Duodenal mucosa (tissue), 2 donors: ENCODE measurements around the gene LHX3.
"Not testable (repeated sequence)": the region's sequence is repeated elsewhere in the genome, so short reads cannot be mapped to it uniquely, and the experiment has no call there.

Experiments
- H3K27ac ChIP-seq: one replicate; pipeline ENCODE4 v1.7.0; 2013; ENCODE audit warnings: low read depth, low read length
- H3K27me3 ChIP-seq, 2 donors: one replicate each; pipeline ENCODE4 v1.7.0; 2013; ENCODE audit warnings: low read length in 2 of 2, control low read depth in 1 of 2; ENCODE audit not compliant: insufficient read depth in 2 of 2, control insufficient read depth in 1 of 2
- H3K36me3 ChIP-seq, 2 donors: one replicate each; pipeline ENCODE4 v1.7.0; 2013; ENCODE audit warnings: low read length in 2 of 2, control low read depth in 1 of 2; ENCODE audit not compliant: insufficient read depth in 2 of 2, control insufficient read depth in 1 of 2
- H3K4me1 ChIP-seq, 2 donors: one replicate each; pipeline ENCODE4 v1.7.0; 2013; ENCODE audit warnings: low read length in 2 of 2, control low read depth in 1 of 2; ENCODE audit not compliant: insufficient read depth in 2 of 2, control insufficient read depth in 1 of 2
- H3K4me3 ChIP-seq, 2 donors: one replicate each; pipeline ENCODE4 v1.7.0; 2013; ENCODE audit warnings: low read length in 2 of 2, low read depth in 1 of 2
- H3K9ac ChIP-seq, 2 donors: one replicate each; pipeline ENCODE4 v1.7.0; 2013; ENCODE audit warnings: low read length in 2 of 2, low read depth in 1 of 2
- H3K9me3 ChIP-seq, 2 donors: one replicate each; pipeline ENCODE4 v1.7.0; 2013; ENCODE audit warnings: low read length in 2 of 2, control low read depth in 1 of 2; ENCODE audit not compliant: control insufficient read depth in 1 of 2

LHX3 gene

DNA sequence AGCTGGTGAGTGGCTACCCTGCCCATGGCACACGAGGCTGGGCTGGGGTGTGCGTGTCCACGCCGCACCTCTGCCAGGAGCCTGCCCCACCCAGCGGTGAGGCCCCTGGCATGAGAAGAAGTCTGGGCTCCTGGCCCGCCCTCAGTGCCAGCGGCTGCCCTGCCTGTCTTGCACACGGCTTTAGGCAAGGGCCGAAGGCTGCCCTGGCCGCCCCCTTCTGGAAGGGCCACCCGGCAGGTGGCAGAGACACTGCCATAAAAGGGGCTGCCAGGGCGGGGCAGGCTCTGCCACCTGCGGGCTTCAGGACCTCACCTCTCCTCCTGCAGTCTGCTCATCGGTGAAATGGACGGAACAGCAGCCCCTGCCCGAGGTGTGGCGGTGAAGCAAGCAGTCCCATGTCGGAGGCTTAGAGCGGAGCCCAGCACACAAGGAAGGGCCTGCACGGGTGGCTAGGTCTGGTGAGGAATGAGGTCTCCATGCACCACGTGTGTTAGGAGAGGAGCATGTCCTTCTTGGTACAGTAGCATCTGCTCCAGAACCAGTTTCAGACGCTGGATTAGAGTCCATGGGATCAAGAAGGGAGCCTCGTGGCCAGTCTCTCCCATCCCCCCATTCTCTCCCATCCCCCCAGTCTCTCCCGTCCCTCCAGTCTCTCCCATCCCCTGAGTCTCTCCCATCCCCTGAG is 51.4 kb downstream of the LHX3 start:
- Histone ChIP-seq H3K36me3 (no peaks in the 10 kb centered on the region), H3K4me1 (no peaks in the 10 kb centered on the region), H3K27me3 (no peaks in the 10 kb centered on the region), H3K9me3 (no peaks in the 10 kb centered on the region), H3K27ac (no peak overlapping the region), H3K9ac (no peak overlapping the region), H3K4me3 (no peak overlapping the region)

DNA sequence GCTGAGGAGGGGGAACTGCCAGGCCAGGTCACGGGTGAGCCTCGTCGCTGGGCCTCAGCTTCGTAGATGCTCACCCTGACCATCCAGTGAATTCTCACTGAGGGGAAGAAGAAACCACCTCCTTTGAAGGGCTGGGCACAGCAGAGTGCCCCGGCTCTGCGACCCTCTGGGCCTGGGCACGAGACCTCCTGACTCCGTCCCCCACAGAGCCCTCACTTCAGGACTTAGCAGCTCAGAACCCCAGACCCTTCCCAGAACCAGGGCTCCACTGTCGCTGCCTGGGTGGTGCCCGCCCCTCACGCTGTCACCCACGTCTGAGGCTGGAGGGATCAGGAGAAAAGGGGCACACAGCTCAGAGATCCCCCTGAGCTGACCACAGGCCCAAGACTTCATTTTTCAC is 52.0 kb downstream of the LHX3 start:
- H3K36me3 ChIP-seq = no peaks in the 10 kb centered on the region

DNA sequence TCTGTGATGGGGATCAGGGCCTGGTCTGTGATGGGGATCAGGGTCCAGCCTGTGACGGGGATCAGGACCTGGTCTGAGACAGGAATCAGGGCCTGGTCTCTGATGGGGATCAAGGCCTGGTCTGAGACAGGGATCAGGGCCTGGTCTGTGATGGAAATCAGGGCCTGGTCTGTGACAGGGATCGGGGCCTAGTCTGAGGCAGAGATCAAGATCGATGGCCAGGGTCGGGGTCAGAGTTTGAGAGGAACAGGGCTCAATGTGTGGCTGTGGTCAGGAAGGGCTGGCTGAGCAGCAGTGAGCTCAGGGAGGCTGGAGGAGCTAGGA is 52.4 kb downstream of the LHX3 start:
- H3K27me3 ChIP-seq = peaks cover 2 to 3% of the 10 kb centered on the region in 2 donors
- no peaks in the 10 kb centered on the region for H3K4me1 ChIP-seq

More for the DNA sequence above, 52.0 kb downstream of the LHX3 start:
- H3K9ac ChIP-seq = no peak overlapping the region
- H3K4me3 ChIP-seq = no peak overlapping the region
- no peaks in the 10 kb centered on the region for H3K9me3 ChIP-seq
- H3K27ac ChIP-seq = no peak overlapping the region
- H3K27me3 ChIP-seq = peaks cover 0 to 1% of the 10 kb centered on the region in 2 donors
- no peaks in the 10 kb centered on the region for H3K4me1 ChIP-seq

GRCh38 chr9:136151848-136152542 is 52.9 kb downstream of the LHX3 start:
- Histone ChIP-seq H3K27me3 (peaks cover 7 to 8% of the 10 kb centered on the region in 2 donors), H3K9ac (no peak overlapping the region), H3K36me3 (no peaks in the 10 kb centered on the region)

More for the DNA sequence above, 52.4 kb downstream of the LHX3 start:
- no peaks in the 10 kb centered on the region for H3K9me3 ChIP-seq
- no peaks in the 10 kb centered on the region for H3K36me3 ChIP-seq
- no peak overlapping the region for H3K27ac ChIP-seq
- no peak overlapping the region for H3K9ac ChIP-seq
- H3K4me3 ChIP-seq = no peak overlapping the region

GRCh38 chr9:136151214-136151804 is 53.6 kb downstream of the LHX3 start:
- Histone ChIP-seq H3K27ac (no peak overlapping the region), H3K27me3 (peaks cover 12 to 13% of the 10 kb centered on the region in 2 donors), H3K9ac (no peak overlapping the region), H3K9me3 (no peaks in the 10 kb centered on the region), H3K4me3 (no peak overlapping the region), H3K4me1 (no peaks in the 10 kb centered on the region), H3K36me3 (no peaks in the 10 kb centered on the region)

More at GRCh38 chr9:136151848-136152542, 52.9 kb downstream of the LHX3 start:
- H3K4me1 ChIP-seq = no peaks in the 10 kb centered on the region
- H3K9me3 ChIP-seq = no peaks in the 10 kb centered on the region
- H3K27ac ChIP-seq = no peak overlapping the region
- H3K4me3 ChIP-seq = no peak overlapping the region

DNA sequence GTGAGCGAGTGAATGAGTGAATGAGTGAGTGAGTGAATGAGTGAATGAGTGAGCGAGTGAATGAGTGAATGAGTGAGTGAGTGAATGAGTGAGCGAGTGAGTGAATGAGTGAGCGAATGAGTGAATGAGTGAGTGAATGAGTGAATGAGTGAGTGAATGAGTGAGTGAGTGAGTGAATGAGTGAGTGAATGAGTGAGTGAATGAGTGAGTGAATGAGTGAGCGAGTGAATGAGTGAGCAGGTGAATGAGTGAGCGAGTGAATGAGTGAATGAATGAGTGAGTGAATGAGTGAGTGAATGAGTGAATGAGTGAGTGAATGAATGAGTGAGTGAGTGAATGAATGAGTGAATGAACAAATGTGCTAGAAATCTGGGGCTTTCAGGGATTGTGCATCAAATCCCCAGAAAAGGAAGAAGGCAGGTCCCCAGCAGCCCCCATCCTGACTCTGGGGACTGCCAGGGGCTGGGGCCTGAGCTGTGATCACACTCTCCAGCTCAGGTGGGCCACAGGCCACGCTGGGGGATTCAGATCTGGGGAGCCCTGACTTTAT is 54.2 kb downstream of the LHX3 start:
- H3K36me3 ChIP-seq, H3K4me1 ChIP-seq, H3K9me3 ChIP-seq, H3K9ac ChIP-seq, H3K4me3 ChIP-seq, H3K27ac ChIP-seq: not testable (repeated sequence)
- H3K27me3 ChIP-seq = peaks cover 13 to 17% of the 10 kb centered on the region in 2 donors

DNA sequence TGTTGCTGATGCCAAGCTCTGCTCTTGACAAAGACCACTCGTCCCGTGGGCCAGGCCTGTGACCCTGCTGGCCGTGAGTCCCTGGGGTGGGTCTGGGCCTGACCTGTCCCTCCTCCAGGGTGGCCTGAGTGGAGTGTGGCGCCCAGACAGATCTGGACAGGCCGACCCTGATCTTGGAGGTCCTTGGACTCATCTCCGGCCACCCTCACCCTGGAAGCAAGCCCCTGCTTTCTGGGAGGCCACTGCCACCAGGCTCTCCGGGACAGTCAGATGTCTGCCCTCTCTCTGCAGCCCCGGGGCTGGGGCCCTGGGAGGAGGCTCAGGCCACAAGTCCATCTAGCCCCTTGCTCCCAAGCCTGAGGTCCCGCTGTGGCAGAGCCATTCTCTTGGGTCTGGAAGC is 55.1 kb downstream of the LHX3 start:
- H3K4me1 ChIP-seq = no peaks in the 10 kb centered on the region
- H3K27ac ChIP-seq = no peak overlapping the region
- no peak overlapping the region for H3K4me3 ChIP-seq
- H3K36me3 ChIP-seq = no peaks in the 10 kb centered on the region
- no peak overlapping the region for H3K9ac ChIP-seq
- no peaks in the 10 kb centered on the region for H3K9me3 ChIP-seq
- peaks cover 13 to 20% of the 10 kb centered on the region in 2 donors for H3K27me3 ChIP-seq

- H3K36me3 ChIP-seq = no peaks in the 10 kb centered on the region
- peaks cover 17 to 24% of the 10 kb centered on the region in 2 donors for H3K27me3 ChIP-seq
- H3K9me3 ChIP-seq = no peaks in the 10 kb centered on the region
- no peak overlapping the region for H3K4me3 ChIP-seq
- H3K4me1 ChIP-seq = no peaks in the 10 kb centered on the region
- no peak overlapping the region for H3K27ac ChIP-seq
- no peak overlapping the region for H3K9ac ChIP-seq
These were observed 55.6 kb downstream of the LHX3 start for GRCh38 chr9:136149337-136149736.

DNA sequence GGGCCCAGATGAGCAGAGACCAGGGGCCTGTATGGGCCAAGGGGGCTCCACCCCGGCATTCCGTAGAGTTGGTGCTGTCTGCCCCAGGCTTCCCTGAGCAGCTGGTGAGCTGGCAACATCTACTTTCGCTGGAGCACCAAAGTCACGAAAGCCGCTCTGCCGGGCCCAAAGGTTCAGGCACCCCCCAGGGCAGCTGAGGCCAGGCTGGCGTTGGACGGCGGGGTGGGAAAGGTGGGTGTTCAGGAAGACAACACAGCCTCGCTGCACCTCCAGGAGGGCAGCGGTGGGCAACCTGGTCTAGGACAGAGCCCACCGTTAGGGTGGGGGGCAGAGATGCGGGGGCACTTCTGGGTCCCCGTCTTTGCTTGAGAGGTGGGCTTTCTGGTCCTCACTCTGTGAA is 56.2 kb downstream of the LHX3 start:
- H3K4me3 ChIP-seq = no peak overlapping the region
- H3K27me3 ChIP-seq = peaks cover 17 to 25% of the 10 kb centered on the region in 2 donors
- H3K27ac ChIP-seq = no peak overlapping the region
- H3K36me3 ChIP-seq = no peaks in the 10 kb centered on the region
- no peaks in the 10 kb centered on the region for H3K9me3 ChIP-seq
- H3K9ac ChIP-seq = no peak overlapping the region
- H3K4me1 ChIP-seq = no peaks in the 10 kb centered on the region
